Measurements from ENCODE around the gene SHISA4.

The SHISA4 gene

GRCh38 chr1:201859424-201859823, 29.3 kb upstream of the SHISA4 start:
- no peak for DNase-seq (ENCODE audit: extremely low read depth, low read depth)
- no peak for TF ChIP-seq CTCF (IDR thresholded peaks at IDR 0.05; ENCODE audit: low read depth, low read length, missing control alignments)
- H3K4me3 ChIP-seq (replicated peaks; ENCODE audit: low read depth, low read length) = no peak overlapping the region

GRCh38 chr1:201861448-201861847, 27.2 kb upstream of the SHISA4 start:
- TF ChIP-seq CTCF (IDR thresholded peaks at IDR 0.05; ENCODE audit: low read depth, low read length, missing control alignments) = no peak
- DNase-seq (ENCODE audit: extremely low read depth, low read depth) = no peak
- no peak overlapping the region for H3K4me3 ChIP-seq (replicated peaks; ENCODE audit: low read depth, low read length)

- TF ChIP-seq CTCF (IDR thresholded peaks at IDR 0.05; ENCODE audit: low read depth, low read length, missing control alignments) = no peak
- H3K4me3 ChIP-seq (replicated peaks; ENCODE audit: low read depth, low read length) = no peak overlapping the region
- no peak for DNase-seq (ENCODE audit: extremely low read depth, low read depth)
These were observed 18.3 kb upstream of the SHISA4 start for GRCh38 chr1:201870397-201870796.

- H3K4me3 ChIP-seq (replicated peaks; ENCODE audit: low read depth, low read length) = no peak overlapping the region
- DNase-seq (ENCODE audit: extremely low read depth, low read depth) = no peak
- no peak for TF ChIP-seq CTCF (IDR thresholded peaks at IDR 0.05; ENCODE audit: low read depth, low read length, missing control alignments)
These were observed 14.0 kb upstream of the SHISA4 start for GRCh38 chr1:201874672-201875071.

- TF ChIP-seq CTCF (IDR thresholded peaks at IDR 0.05; ENCODE audit: low read depth, low read length, missing control alignments) = peak; percentile 39
- DNase-seq (ENCODE audit: extremely low read depth, low read depth) = no peak
- H3K4me3 ChIP-seq (replicated peaks; ENCODE audit: low read depth, low read length) = no peak overlapping the region
These were observed 12.4 kb upstream of the SHISA4 start for GRCh38 chr1:201876148-201876818.

- H3K4me3 ChIP-seq (replicated peaks; ENCODE audit: low read depth, low read length) = no peak overlapping the region
- peak; percentile 65 for TF ChIP-seq CTCF (IDR thresholded peaks at IDR 0.05; ENCODE audit: low read depth, low read length, missing control alignments)
- DNase-seq (ENCODE audit: extremely low read depth, low read depth) = no peak
These were observed 10.8 kb upstream of the SHISA4 start for GRCh38 chr1:201877877-201878401.
